Progenitor cell of endocrine pancreas (in vitro differentiated cells): ENCODE results near the gene UBR4. TPM values are rescaled to one million over a fixed set of nuclear protein-coding genes. Genes with fewer than 3 reads are reported as not detected.

Source experiments
- DNase-seq: peaks from one replicate; pipeline ENCODE4 v3.0.0; 2021; ENCODE audit warnings: low spot score; ENCODE audit not compliant: unreplicated experiment
- H3K27ac Mint-ChIP-seq: 2 replicates; pipeline ENCODE4 v1.8.0; 2021; ENCODE audit warnings: mild to moderate bottlenecking, moderate library complexity, mixed read lengths
- H3K27me3 Mint-ChIP-seq: 2 replicates; pipeline ENCODE4 v1.8.0; 2021; ENCODE audit warnings: mixed read lengths
- H3K36me3 Mint-ChIP-seq: 2 replicates; pipeline ENCODE4 v1.8.0; 2022; ENCODE audit warnings: mixed read lengths; ENCODE audit not compliant: insufficient read depth
- H3K4me1 Mint-ChIP-seq: 2 replicates; pipeline ENCODE4 v1.8.0; 2021; ENCODE audit warnings: low read depth, mixed read lengths
- H3K4me3 Mint-ChIP-seq: 2 replicates; pipeline ENCODE4 v1.8.0; 2021; ENCODE audit warnings: low read depth, mild to moderate bottlenecking, moderate library complexity, mixed read lengths
- H3K9me3 Mint-ChIP-seq: 2 replicates; pipeline ENCODE4 v1.8.0; 2021; ENCODE audit warnings: low read depth, mixed read lengths
- CTCF ChIP-seq: fragments of 200-600 bp; sonication (generic); IDR thresholded peaks from one replicate; pipeline ENCODE4 v1.5.0; 2021; ENCODE audit warnings: antibody characterized with exemption, mild to moderate bottlenecking; ENCODE audit not compliant: unreplicated experiment
- total RNA-seq: library from RNA; stranded (reverse); gene quantifications from 2 replicates; pipeline ENCODE4 v1.2.1, GENCODE V29; 2021

The UBR4 gene
- total RNA-seq, 1 donor from 2014 or later = 155 TPM

GRCh38 chr1:19213580-19213979 is 3.5 kb upstream of the UBR4 start:
- H3K27ac Mint-ChIP-seq = no peak overlapping the region
- no peak for TF ChIP-seq CTCF
- H3K9me3 Mint-ChIP-seq = no peaks in the 10 kb centered on the region
- H3K4me3 Mint-ChIP-seq = no peak overlapping the region
- H3K36me3 Mint-ChIP-seq = peaks cover 6% of the 10 kb centered on the region
- no peaks in the 10 kb centered on the region for H3K27me3 Mint-ChIP-seq
- no peak for DNase-seq
- peaks cover 18% of the 10 kb centered on the region for H3K4me1 Mint-ChIP-seq

GRCh38 chr1:19212167-19212566 is 2.1 kb upstream of the UBR4 start:
- Mint-ChIP-seq H3K27me3 (no peaks in the 10 kb centered on the region), H3K9me3 (no peaks in the 10 kb centered on the region), H3K4me3 (peak overlapping the region; percentile 17), H3K27ac (peak overlapping the region; percentile 48), H3K4me1 (peaks cover 19% of the 10 kb centered on the region), H3K36me3 (peaks cover 2% of the 10 kb centered on the region)
- DNase-seq = no peak
- no peak for TF ChIP-seq CTCF

- Mint-ChIP-seq H3K4me1 (peaks cover 23% of the 10 kb centered on the region), H3K4me3 (peak overlapping the region; percentile 94), H3K9me3 (no peaks in the 10 kb centered on the region), H3K27me3 (no peaks in the 10 kb centered on the region), H3K27ac (peak overlapping the region; percentile 97), H3K36me3 (no peaks in the 10 kb centered on the region)
- TF ChIP-seq CTCF = no peak
- no peak for DNase-seq
Observed at GRCh38 chr1:19210772-19211549, 895 bp upstream of the UBR4 start.

- peak overlapping the region; percentile 91 for H3K27ac Mint-ChIP-seq
- H3K27me3 Mint-ChIP-seq = no peaks in the 10 kb centered on the region
- no peak for TF ChIP-seq CTCF
- H3K9me3 Mint-ChIP-seq = no peaks in the 10 kb centered on the region
- H3K36me3 Mint-ChIP-seq = no peaks in the 10 kb centered on the region
- DNase-seq = no peak
- H3K4me1 Mint-ChIP-seq = peaks cover 27% of the 10 kb centered on the region
- peak overlapping the region; percentile 94 for H3K4me3 Mint-ChIP-seq
Observed at GRCh38 chr1:19209439-19209989, 552 bp downstream of the UBR4 start.

GRCh38 chr1:19208710-19209438 is 1.2 kb downstream of the UBR4 start:
- peak overlapping the region; percentile 91 for H3K27ac Mint-ChIP-seq
- peak overlapping the region; percentile 94 for H3K4me3 Mint-ChIP-seq
- no peaks in the 10 kb centered on the region for H3K27me3 Mint-ChIP-seq
- H3K9me3 Mint-ChIP-seq = no peaks in the 10 kb centered on the region
- TF ChIP-seq CTCF = no peak
- DNase-seq = no peak
- no peaks in the 10 kb centered on the region for H3K36me3 Mint-ChIP-seq
- H3K4me1 Mint-ChIP-seq = peaks cover 27% of the 10 kb centered on the region
